GM10266 (cell line): ENCODE data around the gene OSTF1.

ENCODE experiments used
- DNase-seq: peaks from one replicate; pipeline ENCODE4 v3.0.0; 2012; ENCODE audit errors: extremely low spot score
- TF ChIP-seq, protein P1 (sequence below): IDR thresholded peaks from 2 replicates; pipeline ENCODE4 v1.5.1; 2012; ENCODE audit warnings: mild to moderate bottlenecking, low read depth; ENCODE audit not compliant: control insufficient read depth, insufficient read depth; ENCODE audit errors: missing control alignments

OSTF1 gene

GRCh38 chr9:75108571-75108970 lies 20.3 kb downstream of the OSTF1 start:
- DNase-seq: no peak
- TF ChIP-seq, protein P1, sequence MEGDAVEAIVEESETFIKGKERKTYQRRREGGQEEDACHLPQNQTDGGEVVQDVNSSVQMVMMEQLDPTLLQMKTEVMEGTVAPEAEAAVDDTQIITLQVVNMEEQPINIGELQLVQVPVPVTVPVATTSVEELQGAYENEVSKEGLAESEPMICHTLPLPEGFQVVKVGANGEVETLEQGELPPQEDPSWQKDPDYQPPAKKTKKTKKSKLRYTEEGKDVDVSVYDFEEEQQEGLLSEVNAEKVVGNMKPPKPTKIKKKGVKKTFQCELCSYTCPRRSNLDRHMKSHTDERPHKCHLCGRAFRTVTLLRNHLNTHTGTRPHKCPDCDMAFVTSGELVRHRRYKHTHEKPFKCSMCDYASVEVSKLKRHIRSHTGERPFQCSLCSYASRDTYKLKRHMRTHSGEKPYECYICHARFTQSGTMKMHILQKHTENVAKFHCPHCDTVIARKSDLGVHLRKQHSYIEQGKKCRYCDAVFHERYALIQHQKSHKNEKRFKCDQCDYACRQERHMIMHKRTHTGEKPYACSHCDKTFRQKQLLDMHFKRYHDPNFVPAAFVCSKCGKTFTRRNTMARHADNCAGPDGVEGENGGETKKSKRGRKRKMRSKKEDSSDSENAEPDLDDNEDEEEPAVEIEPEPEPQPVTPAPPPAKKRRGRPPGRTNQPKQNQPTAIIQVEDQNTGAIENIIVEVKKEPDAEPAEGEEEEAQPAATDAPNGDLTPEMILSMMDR: no peak

GRCh38 chr9:75109210-75109839 lies 21.0 kb downstream of the OSTF1 start:
- TF ChIP-seq, protein P1: no peak
- no peak for DNase-seq

- TF ChIP-seq, protein P1: no peak
- DNase-seq: no peak
Observed at GRCh38 chr9:75111019-75111622, 22.8 kb downstream of the OSTF1 start.

DNA sequence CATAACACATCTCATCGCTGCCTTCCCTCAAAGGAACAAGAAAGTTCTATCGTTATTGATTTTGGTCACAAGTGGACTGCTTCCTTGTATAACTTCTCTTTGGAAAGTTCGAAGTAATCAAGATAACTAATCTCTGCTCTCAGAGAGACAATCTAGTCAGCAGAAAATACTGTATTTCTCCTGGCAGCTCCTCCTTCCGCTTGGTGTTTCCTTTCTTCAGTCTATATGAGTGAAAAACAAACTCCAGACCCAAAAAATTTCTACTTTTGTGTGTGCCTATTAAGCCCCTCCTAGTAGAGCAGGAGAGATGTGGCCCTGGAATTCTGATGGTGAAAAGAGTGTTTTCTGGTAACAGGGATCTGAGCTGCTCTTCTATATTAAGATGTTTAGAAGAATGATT lies 24.5 kb downstream of the OSTF1 start:
- DNase-seq: no peak
- TF ChIP-seq, protein P1: no peak

GRCh38 chr9:75116306-75116705 lies 28.0 kb downstream of the OSTF1 start:
- DNase-seq: no peak
- TF ChIP-seq, protein P1: no peak

DNA sequence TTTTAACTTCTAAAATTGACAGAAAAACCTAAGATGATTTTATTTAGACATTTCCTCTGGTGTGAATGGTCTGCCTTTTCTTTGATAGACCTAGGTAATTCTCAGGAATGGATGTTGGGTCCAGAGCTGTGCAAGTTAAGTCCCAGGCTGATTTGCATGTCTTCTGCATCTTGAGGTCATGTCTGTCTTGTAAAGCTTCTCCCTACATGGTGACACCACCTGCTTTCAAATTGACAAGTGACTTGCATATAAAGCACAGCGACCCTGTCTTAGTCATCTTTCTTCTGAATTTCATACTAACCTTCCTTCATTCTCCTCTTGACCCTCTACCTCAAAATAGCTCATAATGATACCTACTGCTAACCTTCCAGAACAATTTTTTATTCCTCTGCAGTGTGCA lies 29.2 kb downstream of the OSTF1 start:
- TF ChIP-seq, protein P1: no peak
- DNase-seq: no peak

- DNase-seq: no peak
- TF ChIP-seq, protein P1: no peak
Observed at GRCh38 chr9:75120686-75121085, 32.4 kb downstream of the OSTF1 start.
